HG03342 (cell line): ENCODE results near the gene S100A3.
"Not testable (repeated sequence)": the region's sequence is repeated elsewhere in the genome, so short reads cannot be mapped to it uniquely, and the experiment has no call there.

Source experiments
- ATAC-seq: cut with Tn5 transposase; IDR thresholded peaks from one replicate; pipeline ENCODE4 v1.9.1; 2021; ENCODE audit warnings: mild to moderate bottlenecking, moderate library complexity; ENCODE audit not compliant: unreplicated experiment

The S100A3 gene

GRCh38 chr1:153548722-153549688 lies at the start of gene S100A3:
S100A3 (minus strand) TSS chr1:153549258; CDS start chr1:153548485, 773 bp downstream.
- no peak for ATAC-seq

GRCh38 chr1:153598309-153599172 lies 49.5 kb upstream of the S100A3 start:
- ATAC-seq = peak; percentile 98

DNA sequence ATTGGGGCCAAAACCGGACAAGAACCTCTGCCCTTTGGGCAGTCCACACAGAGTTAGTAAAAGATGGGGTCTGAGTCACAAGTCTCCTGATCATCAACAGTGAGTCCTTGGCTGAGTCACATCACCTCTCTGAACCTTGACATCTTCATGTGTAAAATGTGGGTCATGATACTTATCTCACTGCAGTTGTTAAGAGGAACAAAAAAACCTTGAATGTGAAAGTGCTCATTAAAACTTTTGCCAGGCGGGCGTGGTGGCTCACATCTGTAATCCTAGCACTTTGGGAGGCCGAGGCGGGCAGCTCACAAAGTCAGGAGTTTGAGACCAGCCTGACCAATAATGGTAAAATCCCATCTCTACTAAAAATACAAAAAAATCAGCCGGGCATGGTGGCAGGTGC lies 48.1 kb upstream of the S100A3 start:
- ATAC-seq = no peak

DNA sequence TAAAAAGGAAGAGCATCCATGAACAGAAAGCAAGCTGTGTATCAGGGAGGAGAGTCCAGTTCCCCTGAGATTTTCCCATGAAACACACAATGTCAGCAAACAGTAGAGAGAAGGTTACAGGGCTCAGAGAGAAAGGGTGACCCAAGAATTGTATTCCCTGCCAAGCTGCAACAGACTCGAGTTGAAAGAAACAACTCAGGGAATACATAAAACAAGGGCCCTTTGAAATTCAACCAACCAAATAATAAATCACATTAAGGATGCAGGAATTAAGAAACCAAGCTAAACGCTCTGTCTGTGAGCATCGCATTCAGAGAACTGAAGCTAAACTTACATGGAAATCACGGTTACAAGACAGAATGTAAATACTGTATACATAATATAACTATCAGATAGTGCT lies 43.7 kb upstream of the S100A3 start:
- no peak for ATAC-seq

DNA sequence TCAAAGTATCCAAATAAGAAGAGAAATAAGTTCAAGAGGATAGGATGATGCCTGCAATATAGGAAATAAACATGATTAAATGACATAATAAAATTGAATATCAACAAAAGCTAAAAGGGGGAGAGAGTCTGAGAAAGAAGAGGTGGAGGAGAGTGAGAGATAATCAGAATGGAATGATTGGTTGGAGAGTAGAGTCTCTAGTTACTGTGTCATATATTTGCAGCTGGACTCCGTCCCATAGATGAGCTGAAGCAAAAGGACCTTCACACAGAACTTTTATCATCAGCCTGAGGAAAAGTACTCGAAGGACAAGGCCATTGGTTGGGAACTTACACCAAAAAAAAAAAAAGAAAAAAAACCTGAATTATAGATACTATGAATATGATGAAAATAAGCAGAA lies 39.4 kb upstream of the S100A3 start:
- ATAC-seq = no peak

- ATAC-seq = not testable (repeated sequence)
Measured at GRCh38 chr1:153588033-153588432, 39.0 kb upstream of the S100A3 start.

- no peak for ATAC-seq
Measured at GRCh38 chr1:153587314-153587713, 38.3 kb upstream of the S100A3 start.

GRCh38 chr1:153586347-153586746 lies 37.3 kb upstream of the S100A3 start:
- no peak for ATAC-seq

DNA sequence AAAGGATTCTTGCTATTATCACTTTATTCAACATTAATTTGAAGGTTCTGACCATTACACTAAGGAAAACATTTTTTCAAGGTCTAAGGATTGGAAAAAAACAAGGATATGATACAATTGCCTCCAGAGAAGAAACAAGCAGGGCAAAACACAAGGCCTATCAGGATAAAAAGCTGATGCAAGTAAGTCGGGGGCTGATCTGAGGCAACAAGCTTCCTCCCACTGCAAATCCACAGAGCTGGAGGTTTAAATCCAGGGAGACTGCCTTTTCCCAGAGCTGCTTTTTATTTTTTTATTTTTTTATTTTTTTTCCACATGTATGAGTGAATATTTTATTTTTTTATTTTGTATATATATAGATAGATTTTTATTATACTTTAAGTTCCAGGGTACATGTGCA lies 35.9 kb upstream of the S100A3 start:
- ATAC-seq = no peak

DNA sequence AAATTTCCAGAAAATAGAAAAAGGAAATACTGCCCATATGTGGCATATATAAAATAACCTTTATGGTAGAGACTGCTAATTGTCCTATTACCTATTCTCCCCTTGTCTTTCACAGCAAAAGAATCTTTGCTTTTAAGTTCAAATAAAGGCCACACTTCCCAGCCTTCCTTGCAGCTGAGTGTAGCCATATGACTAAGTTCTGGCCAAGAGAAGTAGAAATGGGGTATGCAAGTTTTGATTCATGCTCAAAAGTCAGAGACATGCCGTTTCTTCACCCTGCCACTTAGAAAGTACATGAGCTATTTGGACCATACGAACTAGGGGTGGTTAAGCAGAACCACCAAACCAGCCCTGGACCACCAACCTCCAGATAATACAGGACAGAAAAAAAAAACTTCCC lies 34.9 kb upstream of the S100A3 start:
- ATAC-seq = no peak

- ATAC-seq = not testable (repeated sequence)
Measured at GRCh38 chr1:153583514-153583913, 34.5 kb upstream of the S100A3 start.

GRCh38 chr1:153582836-153583235 lies 33.8 kb upstream of the S100A3 start:
- not testable (repeated sequence) for ATAC-seq

- ATAC-seq = no peak
Measured at GRCh38 chr1:153578936-153579335, 29.9 kb upstream of the S100A3 start.

DNA sequence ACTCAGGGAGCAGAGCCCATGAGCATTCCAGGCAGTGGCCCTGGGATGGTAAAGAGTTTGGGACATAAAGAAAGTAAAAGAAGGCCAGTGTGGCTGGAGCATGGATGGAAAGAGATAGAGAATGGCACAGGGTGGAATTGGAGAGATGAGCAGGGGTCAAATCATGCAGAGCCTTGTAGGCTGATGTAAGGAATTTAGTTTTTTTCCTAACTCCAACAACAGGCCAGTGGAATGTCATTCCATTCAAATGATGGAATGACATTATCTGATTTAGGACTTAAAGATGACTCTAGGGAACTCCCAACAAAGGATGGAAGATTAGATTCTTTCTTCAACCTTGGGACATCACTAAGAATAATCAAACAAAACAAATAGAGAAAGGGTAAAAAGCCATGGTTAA lies 29.4 kb upstream of the S100A3 start:
- no peak for ATAC-seq

DNA sequence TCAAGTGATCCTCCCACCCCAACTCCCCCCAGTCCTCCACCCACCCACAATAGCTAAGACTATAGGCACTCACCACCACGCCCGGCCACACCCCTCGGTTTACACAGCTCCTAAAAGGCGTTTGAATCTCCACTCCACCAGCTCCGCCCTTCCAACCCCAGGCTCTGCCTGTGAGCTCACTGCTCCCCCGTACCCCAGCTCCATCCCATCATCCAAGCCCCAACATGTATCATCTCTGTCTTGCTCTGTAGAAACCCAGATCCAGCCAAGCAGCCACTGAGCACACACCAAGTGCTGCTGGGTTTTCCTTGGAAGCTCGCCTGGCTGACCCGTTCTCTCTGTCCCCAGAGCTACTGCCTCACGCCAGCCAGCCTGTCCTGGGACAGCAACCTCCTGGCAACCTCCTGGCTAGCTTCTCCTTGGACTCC lies 28.6 kb upstream of the S100A3 start:
- no peak for ATAC-seq

- ATAC-seq = no peak
Measured at GRCh38 chr1:153577138-153577537, 28.1 kb upstream of the S100A3 start.

DNA sequence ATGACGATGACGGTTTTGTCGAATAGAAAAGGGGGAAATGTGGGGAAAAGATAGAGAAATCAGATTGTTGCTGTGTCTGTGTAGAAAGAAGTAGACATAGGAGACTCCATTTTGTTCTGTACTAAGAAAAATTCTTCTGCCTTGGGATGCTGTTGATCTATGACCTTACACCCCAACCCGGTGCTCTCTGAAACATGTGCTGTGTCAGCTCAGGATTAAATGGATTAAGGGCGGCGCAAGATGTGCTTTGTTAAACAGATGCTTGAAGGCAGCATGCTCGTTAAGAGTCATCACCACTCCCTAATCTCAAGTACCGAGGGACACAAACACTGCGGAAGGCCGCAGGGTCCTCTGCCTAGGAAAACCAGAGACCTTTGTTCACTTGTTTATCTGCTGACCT lies 26.4 kb upstream of the S100A3 start:
- ATAC-seq = not testable (repeated sequence)

- ATAC-seq = not testable (repeated sequence)
Measured at GRCh38 chr1:153575081-153575491, 26.0 kb upstream of the S100A3 start.

- no peak for ATAC-seq
Measured at GRCh38 chr1:153573351-153573750, 24.3 kb upstream of the S100A3 start.

GRCh38 chr1:153572569-153573015 lies 23.5 kb upstream of the S100A3 start:
- ATAC-seq = no peak

GRCh38 chr1:153571706-153572105 lies 22.6 kb upstream of the S100A3 start:
- ATAC-seq = no peak
